Globus pallidus (tissue), 1 donor: ENCODE measurements around the gene SQSTM1.
"Not testable (repeated sequence)": the region's sequence is repeated elsewhere in the genome, so short reads cannot be mapped to it uniquely, and the experiment has no call there.

Experiments
- DNase-seq: peaks from one replicate; pipeline ENCODE4 v3.0.0-alpha.2; 2015; ENCODE audit warnings: low spot score

Gene SQSTM1

DNA sequence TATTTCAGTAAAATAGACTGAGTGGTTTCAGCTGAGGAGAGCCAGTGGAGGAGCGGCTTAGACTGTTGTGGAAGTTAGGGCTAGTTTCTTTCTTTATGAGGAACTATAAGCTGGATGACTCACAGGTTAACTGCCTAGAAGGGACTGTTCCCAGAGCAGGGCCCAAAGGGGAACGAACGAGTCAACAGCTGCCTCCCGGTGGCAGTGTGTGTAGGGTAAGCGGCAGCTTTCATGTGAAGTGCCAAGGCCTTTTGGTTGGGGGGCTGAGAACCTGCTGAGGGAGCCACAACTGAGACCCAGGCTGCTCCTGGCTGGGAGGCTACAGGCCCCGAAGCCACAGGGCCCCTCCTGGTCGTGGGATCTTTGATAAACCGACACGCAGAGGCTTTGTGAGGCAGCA is 7.0 kb downstream of the SQSTM1 start:
- no peak for DNase-seq

DNA sequence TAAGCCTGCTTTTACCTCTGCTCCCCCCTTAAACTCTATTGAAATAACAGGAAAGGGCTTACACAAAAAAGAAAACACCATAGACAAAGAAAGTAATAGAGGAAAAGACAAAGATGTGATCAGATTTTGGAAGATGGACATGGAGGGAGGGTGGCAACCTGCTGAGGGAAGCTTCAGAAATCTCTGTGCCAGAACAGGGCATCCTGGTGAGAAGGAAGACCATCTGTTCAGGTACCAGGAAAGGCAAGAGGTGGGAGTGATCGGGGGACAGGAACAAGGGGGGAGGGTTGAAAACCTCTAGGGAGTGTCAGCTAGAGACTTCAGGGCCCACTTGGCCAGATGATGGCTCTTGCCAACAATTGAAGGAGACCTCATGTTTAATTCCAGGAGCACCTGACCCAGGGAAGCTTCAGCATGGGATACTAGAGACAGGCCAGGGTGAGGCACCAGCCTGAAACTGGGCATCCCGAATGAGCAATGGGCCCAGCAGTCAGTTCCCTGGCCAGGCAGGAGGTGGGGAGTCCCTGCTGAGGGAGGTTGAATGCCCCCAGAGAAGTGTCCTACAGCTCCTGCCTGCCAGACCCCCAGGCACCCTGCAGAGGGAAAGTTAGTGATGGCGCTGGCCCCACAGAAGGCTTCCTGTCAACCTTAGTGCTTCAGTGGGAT is 8.2 kb downstream of the SQSTM1 start:
- DNase-seq = no peak

DNA sequence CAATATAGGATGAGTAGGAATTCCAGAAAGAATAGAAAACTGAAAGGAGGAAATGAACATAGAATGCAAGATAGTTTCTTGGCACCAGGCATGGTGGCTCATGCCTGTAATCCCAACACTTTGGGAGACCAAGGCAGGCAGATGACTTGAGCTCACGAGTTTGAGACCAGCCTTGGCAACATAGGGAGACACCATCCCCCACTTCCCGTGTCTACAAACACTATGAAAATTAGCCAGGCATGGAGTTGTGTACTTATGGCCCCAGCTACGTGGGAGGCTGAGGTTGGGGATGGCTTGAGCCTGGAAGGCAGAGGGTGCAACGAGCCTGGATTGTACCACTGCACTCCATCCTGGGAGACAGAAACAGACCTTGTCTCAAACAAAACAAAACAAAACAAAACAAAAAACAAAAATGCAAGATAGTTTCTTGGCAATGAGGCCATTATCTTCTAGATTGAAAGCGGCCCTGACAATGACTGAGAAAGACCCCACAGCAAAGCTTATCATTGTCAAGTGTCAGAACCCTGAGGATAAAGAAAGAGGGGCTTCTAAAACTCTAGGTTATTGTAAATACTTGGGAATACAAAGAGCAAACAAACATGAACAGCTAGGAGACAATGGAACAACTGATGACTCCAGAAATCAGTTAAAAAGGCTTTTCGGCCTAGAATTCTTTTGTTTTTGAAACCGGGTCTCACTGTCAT is 9.2 kb downstream of the SQSTM1 start:
- DNase-seq = no peak

DNA sequence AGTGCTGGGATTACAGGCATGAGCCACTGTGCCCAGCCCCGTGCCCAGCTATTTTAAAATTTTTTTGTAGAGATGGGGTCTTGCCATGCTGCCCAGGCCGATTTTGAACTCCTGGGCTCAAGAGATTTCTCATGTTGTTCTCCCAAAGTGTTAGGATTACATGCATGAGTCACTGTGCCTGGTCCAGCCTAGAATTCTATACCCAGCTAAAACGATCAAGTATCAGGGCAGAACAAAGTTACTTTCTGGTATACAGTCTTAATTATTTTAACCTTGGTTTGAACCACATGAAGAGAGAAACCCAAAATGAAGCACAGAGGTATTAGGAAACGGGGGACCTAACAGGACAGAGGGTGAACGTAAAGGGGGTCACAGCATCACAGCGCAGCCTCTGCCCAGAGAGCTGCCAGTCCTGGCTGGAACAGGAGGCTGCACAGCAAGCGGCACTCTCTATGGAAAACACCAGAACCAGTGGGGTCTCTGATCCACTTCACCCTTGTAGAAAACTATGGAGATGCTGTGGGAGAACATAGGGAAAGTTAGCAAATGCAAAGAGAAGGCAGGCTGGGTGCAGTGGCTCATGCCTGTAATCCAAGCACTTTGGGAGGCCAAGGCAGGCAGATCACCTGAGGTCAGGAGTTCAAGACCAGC is 10.2 kb downstream of the SQSTM1 start:
- no peak for DNase-seq

DNA sequence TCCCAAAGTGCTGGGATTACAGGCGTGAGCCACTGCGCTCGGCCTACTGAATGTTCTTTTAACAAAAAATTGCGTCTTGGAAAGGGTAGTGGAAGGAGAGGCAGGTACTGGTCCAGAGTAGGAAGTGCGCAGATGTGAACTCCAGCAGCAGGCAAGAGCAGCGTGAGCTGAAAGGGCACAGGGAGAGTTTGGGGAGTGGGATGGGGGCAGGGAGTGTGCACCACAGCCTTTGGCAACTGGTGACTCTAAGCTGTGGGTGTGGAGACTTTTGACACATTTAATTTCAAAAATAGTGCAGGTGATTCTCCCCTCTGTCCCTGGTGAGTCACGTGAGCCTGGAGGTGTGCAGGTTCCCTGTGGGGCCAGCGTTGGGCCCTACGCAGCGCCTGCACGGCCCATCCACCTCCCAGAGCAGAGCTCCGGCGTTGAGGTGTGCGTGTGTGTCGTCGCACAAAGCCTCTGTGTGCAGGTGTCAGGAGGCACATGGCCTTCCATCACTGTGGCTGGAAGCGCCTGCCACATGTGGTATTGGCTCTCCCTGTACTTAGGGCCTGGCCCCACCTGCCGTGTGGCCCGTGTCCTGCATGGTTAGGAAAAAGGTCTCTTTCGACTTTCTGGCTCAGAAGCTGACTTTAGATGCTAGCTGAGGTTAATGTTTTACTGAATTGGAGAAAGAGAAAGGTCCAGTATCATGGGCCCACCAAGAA is 11.5 kb downstream of the SQSTM1 start:
- DNase-seq = no peak

DNA sequence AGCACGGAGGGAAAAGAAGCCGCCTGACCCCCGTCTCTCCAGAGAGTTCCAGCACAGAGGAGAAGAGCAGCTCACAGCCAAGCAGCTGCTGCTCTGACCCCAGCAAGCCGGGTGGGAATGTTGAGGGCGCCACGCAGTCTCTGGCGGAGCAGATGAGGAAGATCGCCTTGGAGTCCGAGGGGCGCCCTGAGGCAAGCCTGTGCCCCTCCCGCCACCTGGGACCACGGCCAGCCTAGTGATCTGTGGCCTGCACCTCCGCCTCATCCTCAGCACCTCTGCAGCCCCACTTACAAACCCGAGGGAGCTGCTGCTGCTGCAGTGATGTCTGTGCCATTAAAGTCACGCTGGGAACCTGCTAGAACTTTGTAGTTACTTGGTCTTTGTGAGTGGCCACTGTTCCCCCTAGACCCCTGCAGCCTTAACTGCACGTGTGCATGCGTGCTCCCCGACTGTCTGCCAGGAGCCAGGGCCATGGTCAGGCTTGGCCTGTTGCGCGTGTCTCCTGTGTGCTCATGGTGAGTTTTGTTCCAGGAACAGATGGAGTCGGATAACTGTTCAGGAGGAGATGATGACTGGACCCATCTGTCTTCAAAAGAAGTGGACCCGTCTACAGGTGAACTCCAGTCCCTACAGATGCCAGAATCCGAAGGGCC is 12.5 kb downstream of the SQSTM1 start:
- no peak for DNase-seq

DNA sequence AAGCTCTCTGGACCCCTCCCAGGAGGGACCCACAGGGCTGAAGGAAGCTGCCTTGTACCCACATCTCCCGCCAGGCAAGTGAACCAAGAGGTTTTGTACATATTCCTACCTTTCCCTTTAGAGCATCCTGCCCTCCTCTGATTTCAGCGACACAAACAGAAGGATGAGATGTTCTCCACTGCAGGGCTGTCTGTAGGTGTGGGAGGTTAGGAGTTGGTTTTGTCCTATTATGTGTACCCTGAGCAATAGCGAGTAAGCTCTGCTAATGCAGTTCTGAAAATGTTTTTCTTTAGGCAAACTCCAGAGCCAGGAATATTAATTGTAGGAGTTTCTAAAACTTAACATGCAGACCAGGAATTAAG is 13.0 kb downstream of the SQSTM1 start:
- no peak for DNase-seq

DNA sequence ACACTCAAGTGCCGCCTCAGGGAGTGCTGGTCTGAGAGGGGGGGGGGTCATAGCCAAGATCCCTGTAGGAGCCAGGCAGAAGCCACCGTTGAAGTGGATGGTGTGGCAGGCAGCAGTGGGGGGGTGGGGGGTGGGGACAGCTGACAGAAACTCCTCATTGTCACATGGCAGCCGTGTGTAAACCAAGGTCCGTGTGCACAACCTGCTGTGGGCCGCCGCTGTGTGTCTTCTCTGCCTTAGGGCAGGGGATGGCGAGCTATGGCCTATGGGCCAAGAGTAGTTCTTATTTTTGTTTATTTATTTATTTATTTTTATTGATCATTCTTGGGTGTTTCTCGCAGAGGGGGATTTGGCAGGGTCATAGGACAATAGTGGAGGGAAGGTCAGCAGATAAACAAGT is 13.4 kb downstream of the SQSTM1 start:
- no peak for DNase-seq

DNA sequence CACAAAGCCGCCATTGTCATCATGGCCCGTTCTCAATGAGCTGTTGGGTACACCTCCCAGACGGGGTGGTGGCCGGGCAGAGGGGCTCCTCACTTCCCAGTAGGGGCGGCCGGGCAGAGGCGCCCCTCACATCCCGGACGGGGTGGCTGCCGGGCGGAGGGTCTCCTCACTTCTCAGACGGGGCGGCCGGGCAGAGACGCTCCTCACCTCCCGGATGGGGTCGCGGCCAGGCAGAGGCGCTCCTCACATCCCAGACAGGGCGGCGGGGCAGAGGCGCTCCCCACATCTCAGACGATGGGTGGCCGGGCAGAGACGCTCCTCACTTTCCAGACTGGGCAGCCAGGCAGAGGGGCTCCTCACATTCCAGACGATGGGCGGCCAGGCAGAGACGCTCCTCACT is 14.2 kb downstream of the SQSTM1 start:
- DNase-seq = not testable (repeated sequence)

DNA sequence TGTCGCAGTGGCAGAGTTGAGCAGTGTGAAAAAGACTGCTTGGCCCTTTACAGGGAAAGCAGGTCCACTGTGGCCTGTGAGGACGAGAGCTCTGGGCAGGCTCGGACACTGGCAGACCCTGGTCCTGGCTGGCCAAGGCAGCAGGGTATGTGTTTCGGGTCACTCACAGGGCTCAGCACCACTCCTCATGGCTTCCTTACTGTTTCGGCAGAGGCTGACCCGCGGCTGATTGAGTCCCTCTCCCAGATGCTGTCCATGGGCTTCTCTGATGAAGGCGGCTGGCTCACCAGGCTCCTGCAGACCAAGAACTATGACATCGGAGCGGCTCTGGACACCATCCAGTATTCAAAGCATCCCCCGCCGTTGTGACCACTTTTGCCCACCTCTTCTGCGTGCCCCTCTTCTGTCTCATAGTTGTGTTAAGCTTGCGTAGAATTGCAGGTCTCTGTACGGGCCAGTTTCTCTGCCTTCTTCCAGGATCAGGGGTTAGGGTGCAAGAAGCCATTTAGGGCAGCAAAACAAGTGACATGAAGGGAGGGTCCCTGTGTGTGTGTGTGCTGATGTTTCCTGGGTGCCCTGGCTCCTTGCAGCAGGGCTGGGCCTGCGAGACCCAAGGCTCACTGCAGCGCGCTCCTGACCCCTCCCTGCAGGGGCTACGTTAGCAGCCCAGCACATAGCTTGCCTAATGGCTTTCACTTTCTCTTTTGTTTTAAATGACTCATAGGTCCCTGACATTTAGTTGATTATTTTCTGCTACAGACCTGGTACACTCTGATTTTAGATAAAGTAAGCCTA is 15.7 kb downstream of the SQSTM1 start:
- no peak for DNase-seq

DNA sequence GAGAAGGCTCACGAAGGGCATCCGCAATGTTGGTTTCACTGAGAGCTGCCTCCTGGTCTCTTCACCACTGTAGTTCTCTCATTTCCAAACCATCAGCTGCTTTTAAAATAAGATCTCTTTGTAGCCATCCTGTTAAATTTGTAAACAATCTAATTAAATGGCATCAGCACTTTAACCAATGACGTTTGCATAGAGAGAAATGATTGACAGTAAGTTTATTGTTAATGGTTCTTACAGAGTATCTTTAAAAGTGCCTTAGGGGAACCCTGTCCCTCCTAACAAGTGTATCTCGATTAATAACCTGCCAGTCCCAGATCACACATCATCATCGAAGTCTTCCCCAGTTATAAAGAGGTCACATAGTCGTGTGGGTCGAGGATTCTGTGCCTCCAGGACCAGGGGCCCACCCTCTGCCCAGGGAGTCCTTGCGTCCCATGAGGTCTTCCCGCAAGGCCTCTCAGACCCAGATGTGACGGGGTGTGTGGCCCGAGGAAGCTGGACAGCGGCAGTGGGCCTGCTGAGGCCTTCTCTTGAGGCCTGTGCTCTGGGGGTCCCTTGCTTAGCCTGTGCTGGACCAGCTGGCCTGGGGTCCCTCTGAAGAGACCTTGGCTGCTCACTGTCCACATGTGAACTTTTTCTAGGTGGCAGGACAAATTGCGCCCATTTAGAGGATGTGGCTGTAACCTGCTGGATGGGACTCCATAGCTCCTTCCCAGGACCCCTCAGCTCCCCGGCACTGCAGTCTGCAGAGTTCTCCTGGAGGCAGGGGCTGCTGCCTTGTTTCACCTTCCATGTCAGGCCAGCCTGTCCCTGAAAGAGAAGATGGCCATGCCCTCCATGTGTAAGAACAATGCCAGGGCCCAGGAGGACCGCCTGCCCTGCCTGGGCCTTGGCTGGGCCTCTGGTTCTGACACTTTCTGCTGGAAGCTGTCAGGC is 16.6 kb downstream of the SQSTM1 start:
- no peak for DNase-seq

DNA sequence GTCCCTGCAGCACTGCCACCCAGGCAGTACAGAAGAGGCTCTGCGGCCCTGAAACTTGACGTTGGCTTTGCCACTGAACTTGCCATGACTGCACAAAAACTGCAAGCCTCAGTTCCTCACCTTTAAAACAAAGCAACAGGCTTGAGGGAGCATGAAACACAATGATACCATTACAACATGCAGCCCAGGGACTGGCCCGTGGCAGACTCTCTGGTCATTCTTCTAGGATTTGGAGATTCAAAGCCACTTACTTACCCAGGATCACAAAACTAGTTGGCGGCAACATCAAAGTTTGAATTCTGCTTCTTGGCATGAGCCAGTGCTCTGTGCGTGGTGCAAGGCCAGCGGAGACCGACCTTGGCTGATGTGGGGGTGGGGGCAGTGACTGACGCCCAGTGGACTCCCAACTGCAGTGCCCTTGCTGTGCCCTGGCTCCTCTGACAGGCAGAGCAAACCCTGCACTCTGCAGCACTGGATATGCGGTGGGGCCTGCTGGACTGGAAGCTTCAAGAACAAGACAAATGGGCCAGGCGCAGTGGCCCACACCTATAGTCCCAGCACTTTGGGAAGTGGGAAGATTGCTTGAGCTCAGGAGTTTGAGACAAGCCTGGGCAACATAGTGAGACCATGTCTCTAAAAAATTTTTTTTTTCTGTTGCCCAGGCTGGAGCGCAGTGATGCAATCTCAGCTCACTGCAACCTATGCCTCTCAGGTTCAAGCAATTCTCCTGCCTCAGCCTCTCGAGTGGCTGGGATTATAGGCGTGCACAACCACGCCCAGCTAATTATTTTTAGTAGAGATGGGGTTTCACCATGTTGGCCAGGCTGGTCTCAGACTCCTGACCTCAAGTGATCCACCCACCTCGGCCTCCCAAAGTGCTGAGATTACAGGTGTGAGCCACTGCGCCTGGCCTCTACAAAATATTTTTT is 18.9 kb downstream of the SQSTM1 start:
- no peak for DNase-seq

DNA sequence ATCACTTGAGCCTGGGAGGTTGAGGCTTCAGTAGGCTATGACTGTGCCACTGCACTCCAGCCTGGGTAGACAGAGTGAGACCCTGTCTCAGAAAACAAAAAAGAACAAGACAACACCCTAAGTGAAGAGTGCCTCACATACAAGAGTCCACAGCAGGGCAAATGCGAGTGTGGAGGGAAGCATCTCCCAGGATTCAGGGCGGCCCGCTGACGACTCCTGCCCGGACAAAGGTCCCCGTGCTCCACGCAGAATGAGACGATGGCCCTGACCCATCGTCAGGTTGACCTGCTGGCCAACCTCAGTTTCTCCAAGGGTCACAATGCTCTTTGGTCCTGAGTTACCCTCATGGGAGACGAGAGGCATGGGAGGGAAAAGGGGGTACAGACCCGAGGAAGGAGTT is 19.6 kb downstream of the SQSTM1 start:
- DNase-seq = no peak

DNA sequence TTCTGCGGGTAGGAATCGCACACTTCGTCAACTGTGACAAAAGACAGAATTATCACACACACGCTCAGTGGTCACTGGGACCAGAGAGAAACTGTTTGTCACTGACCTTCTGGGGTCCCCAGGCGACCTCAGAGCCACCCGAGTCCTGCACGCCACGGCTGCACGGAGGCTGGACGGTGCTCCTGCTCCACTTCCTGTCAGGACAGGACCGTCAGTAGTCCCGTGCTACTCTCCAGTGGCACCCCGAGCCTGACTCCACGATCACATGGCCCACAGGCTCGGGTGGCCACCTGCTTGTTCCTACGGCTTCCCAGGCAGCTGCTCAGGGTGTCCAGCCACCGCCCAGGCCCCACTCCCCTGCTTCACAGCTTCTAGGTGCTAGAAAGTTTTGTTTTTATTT is 20.1 kb downstream of the SQSTM1 start:
- no peak for DNase-seq

DNA sequence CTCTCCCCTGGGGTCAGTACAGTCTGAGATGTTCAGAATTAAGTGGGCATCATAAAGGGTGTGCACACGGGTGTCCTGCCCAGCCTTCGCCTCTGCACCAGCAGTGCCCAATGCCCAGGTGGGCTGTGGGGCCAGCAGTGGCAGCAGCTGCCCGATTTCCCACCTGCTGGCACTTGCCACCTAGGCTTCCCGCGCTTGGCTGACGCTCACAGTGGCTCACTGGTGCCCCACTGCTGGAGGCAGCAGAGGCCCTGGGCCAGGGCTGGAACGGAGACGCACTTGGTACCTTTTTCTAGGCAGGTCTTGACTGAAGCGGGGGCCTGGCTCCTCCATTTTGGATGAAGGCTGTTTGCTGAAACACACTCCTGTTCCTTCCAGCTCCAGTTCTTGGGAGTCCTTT is 20.9 kb downstream of the SQSTM1 start:
- DNase-seq = no peak

DNA sequence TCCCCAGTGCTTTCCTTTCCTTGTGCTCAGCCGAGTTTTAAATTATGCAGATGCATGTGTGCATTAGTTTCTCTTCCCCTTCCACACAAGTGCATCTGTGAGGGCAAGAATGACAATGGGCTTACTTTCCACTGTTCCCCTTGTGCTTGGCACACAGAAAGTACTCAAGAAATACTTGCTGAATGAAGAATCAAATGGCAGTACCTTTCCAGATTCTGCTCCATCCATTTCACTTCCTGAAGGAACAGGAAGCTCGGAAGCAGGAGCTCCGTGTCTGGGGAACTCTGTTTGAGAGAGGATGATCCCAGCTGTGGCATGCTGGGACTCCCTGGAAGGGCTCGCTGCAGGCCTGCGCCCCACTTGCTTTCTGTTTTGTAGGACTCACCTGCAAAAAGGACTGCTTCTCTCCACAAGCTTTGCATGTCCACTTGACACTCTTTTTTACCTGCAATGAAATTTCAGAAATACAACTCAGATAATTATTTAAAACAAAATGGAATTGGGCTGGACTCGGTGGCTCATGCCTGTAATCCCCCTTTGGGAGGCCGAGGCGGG is 32.4 kb downstream of the SQSTM1 start:
- no peak for DNase-seq

DNA sequence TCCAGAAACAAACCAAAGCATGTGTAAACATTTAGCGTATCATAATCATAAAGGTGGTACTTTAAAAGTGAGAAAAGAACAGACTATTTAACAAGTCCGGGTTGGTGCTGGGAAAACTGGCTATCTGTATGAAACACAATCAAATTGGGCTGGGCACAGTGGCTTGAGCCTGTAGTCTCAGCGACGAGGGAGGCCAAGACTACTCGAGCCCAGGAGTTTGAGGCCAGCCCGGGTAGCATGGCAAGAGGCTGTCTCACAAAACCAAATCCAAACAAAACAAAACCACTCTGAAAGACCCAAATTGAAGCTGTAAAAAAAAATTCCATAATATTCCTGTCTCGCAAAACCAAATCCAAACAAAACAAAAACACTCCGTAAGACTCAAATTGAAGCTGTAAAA is 33.7 kb downstream of the SQSTM1 start:
- DNase-seq = no peak

DNA sequence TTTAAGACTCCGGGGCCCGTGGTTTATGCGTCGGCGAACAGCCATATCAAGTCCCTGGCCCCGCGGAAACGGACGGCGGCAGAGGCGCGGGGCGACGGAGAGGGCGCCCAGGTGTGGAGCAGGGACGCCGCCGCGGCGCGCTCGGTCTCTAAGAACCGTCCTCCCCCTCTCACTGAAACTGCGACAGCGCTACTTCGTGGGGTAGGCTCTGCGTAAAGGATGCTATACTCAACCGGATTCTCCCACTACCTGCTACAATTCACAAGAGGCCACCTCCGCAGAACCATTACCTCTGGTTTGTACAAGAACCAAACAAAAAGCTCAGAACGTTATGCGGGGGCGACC is 37.5 kb downstream of the SQSTM1 start:
- no peak for DNase-seq
